Measurements from ENCODE around the gene ANKS6.

ANKS6 gene

DNA sequence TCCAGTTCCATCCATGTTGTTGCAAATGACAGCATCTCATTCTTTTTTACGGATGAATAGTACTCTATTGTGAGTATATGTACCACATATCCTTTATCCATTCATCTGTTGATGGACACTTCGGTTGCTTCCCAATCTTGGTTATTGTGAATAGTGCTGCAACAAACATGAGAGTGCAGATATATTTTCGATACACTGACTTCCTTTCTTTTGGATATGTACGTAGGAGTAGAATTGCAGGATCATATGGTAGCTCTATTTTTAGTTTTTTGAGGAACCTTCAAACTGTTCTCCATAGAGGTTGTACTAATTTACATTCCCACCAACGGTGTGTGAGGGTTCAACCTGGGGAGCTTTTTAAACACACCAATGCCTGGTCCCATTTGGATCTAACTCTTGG lies 33.4 kb upstream of the ANKS6 start:
- no peak overlapping the region for H3K4me3 ChIP-seq (replicated peaks; ENCODE audit: low read depth, low read length)
- no peak for TF ChIP-seq CTCF (IDR thresholded peaks at IDR 0.05; ENCODE audit: low read length, missing control alignments)
- no peak for DNase-seq (ENCODE audit: low read depth)

DNA sequence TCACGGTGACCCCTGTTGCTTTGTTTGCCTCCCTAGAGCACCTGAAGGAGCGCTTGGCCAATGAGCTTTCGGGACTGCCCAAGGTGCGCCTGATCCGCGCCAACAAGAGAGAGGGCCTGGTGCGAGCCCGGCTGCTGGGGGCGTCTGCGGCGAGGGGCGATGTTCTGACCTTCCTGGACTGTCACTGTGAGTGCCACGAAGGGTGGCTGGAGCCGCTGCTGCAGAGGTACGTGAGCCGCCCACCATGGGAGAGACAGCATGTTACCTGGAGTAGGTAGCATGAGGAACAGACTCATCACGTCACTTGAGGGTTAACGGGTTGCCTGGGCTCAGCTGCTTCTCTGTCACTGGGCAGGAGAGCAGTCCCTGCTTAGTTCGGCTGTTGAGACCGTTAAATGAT lies 30.4 kb upstream of the ANKS6 start:
- H3K4me3 ChIP-seq (replicated peaks; ENCODE audit: low read depth, low read length): no peak overlapping the region
- no peak for TF ChIP-seq CTCF (IDR thresholded peaks at IDR 0.05; ENCODE audit: low read length, missing control alignments)
- no peak for DNase-seq (ENCODE audit: low read depth)

GRCh38 chr9:98825414-98825813 lies 29.1 kb upstream of the ANKS6 start:
- no peak for TF ChIP-seq CTCF (IDR thresholded peaks at IDR 0.05; ENCODE audit: low read length, missing control alignments)
- H3K4me3 ChIP-seq (replicated peaks; ENCODE audit: low read depth, low read length): no peak overlapping the region
- no peak for DNase-seq (ENCODE audit: low read depth)

GRCh38 chr9:98823666-98824334 lies 27.4 kb upstream of the ANKS6 start:
- no peak overlapping the region for H3K4me3 ChIP-seq (replicated peaks; ENCODE audit: low read depth, low read length)
- no peak for TF ChIP-seq CTCF (IDR thresholded peaks at IDR 0.05; ENCODE audit: low read length, missing control alignments)
- DNase-seq (ENCODE audit: low read depth): no peak

- H3K4me3 ChIP-seq (replicated peaks; ENCODE audit: low read depth, low read length): no peak overlapping the region
- no peak for TF ChIP-seq CTCF (IDR thresholded peaks at IDR 0.05; ENCODE audit: low read length, missing control alignments)
- DNase-seq (ENCODE audit: low read depth): no peak
Measured at GRCh38 chr9:98822661-98823060, 26.3 kb upstream of the ANKS6 start.

GRCh38 chr9:98821831-98822230 lies 25.5 kb upstream of the ANKS6 start:
- TF ChIP-seq CTCF (IDR thresholded peaks at IDR 0.05; ENCODE audit: low read length, missing control alignments): no peak
- no peak overlapping the region for H3K4me3 ChIP-seq (replicated peaks; ENCODE audit: low read depth, low read length)
- DNase-seq (ENCODE audit: low read depth): no peak

DNA sequence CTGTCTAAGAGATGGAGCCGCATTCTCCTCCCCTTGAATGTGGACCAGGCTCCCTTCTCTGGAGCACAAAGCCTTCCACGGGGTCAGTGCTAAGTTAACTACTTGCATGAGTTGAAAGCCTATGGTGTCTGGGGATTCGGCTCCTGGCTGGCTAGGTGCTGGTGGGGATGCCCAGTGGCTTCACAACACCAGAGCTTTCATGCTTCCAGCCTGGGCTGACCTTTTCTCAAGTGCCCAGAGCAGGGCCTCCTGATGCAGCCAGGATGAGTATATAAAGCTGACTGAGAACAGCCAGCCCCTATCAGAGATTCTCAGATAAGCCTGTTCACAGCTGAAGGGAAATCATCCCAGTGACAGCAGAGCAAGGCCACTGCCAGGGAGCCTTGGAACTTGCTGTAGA lies 22.9 kb upstream of the ANKS6 start:
- DNase-seq (ENCODE audit: low read depth): no peak
- TF ChIP-seq CTCF (IDR thresholded peaks at IDR 0.05; ENCODE audit: low read length, missing control alignments): no peak
- no peak overlapping the region for H3K4me3 ChIP-seq (replicated peaks; ENCODE audit: low read depth, low read length)

All from fibroblast of pulmonary artery (primary cell).